HG02623 (cell line): ENCODE results near the gene SNX8.
"Not testable (repeated sequence)": the region's sequence is repeated elsewhere in the genome, so short reads cannot be mapped to it uniquely, and the experiment has no call there.

Experiments used
- ATAC-seq: cut with Tn5 transposase; IDR thresholded peaks from one replicate; pipeline ENCODE4 v1.9.1; 2021; ENCODE audit warnings: moderate library complexity; ENCODE audit not compliant: unreplicated experiment

The SNX8 gene

DNA sequence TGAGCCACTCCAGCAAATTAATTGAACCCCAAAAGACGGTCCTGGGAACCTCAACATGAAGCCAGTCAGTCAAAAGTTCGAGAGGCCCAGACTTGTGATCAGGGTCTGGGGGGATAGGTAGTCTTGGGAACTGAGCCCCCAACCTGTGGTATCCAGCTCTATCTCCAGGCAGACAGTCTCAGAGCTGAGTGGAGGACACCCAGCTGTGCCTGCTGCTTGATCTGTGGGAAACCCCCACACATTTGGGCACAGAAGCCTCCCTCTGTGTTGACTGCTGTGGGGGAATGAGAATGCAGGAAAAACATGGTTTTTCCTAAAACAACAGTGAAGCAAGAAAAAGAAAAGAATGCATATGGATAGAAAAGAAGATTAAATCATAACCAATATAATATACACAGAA, 16.3 kb upstream of the SNX8 start:
- ATAC-seq = no peak

DNA sequence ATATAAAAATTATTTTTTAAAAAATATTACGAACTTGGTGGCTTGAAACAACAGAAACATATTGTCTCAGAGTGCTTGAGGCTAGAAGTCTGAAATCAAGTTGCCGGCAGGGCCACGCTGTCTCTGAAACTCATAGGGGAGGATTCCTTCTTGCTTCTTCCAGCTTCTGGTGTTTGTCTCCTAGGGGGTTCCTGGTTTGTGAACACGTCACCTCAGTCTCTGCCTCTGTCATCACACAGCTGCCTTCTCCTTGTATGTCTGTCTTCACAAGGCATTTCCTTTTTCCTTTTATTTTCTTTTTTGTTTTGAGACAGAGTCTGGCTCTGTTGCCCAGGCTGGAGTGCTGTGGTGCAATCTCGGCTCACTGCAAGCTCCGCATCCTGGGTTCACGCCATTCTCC, 12.7 kb upstream of the SNX8 start:
- ATAC-seq = no peak

DNA sequence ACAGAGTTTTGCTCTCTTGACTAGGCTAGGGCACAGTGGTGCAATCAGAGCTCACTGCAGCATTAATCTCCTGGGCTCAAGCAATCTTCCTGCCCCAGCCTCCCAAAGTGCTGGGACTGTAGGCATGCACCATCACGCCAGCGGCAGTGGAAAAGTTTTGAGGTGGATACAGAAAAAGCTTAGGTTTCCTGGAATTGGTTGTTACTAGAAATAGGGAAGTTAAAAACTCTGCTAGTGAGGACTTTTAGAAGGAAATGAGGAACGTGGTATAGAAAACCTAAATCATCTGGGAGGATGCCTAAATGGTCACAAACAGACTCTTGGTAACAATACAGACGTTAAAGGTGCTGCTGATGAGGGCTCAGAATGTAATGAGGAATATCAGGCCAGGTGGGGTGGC, 10.9 kb upstream of the SNX8 start:
- ATAC-seq = no peak

DNA sequence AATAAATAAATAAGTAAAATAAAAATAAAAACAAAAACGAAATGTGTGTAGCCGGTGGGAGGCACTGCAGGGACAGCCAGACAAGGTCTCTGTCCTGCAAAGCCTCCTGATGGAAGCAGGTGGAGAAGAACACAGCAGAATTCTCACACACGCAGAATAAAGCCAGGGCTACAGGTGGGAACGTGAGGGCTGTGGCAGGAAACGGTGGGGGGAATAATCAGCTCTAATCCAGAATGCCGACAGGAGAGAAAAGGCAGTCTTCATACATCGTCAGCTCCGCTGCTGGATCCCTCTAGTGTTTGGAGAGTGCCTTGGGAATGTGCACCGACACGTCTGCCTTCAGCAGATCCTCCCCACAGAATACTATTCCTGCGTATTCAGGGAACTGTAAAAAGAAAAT, 6.8 kb upstream of the SNX8 start:
- ATAC-seq = no peak

DNA sequence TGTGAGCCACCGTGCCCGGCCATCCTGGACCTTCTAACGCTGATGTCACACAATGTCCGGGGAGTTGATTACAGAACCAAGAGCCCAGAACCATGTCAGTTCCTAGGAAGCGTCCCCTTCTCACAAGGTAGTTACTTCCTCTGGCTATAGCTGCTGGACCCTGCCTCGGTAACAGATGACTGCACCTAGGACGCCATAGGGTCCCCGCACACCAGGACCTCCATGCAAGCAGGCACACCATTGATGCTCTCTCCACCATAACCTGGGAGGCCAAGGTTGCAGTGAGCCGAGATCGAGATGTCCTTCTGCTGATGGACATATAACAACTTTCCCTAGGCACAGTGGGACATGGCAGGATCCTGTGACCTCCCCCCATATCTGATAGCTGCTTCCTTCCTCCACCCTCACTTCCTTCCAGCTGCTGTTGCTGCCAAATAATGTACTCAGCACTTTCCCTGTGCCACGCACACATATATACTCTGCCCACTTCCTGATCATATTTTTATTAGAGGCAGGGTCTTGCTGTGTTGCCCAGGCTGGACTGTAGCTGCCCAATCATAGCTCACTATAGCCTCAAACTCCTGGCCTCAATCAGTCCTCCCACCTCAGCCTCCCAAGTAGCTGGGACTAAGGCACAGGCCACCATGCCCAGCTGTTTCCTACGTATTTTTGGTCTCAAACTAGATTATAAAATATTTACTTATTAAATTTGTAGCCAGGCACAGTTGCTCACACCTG, 3.5 kb upstream of the SNX8 start:
- no peak for ATAC-seq

DNA sequence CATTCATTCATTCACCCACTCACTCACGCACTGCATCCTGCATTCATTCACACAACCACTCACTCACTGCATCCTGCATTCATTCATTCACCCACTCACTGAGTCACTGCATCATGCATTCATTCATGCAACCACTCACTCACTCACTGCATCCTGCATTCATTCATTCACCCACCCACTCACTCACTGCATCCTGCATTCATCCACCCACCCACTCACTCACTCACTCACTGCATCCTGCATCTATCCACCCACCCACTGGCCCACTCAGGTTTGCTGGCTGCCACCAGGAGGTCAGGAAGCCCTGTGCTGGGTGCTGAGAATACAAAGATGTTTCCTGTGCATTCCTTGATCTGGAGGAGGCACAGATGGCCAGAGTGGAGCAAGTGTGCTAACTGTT, 2.3 kb upstream of the SNX8 start:
- no peak for ATAC-seq

DNA sequence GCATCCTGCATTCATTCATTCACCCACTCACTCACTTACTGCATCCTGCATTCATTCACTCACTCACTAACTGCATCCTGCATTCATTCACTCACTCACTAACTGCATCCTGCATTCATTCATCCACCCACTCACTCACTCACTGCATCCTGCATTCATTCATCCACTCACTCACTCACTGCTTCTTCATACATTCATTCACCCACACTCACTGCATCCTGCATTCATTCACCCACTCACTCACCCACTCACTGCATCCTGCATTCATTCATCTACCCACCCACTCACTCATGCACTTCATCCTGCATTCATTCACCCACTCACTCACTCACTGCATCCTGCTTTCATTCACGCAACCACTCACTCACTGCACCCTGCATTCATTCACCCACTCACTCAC, 1.5 kb upstream of the SNX8 start:
- no peak for ATAC-seq

DNA sequence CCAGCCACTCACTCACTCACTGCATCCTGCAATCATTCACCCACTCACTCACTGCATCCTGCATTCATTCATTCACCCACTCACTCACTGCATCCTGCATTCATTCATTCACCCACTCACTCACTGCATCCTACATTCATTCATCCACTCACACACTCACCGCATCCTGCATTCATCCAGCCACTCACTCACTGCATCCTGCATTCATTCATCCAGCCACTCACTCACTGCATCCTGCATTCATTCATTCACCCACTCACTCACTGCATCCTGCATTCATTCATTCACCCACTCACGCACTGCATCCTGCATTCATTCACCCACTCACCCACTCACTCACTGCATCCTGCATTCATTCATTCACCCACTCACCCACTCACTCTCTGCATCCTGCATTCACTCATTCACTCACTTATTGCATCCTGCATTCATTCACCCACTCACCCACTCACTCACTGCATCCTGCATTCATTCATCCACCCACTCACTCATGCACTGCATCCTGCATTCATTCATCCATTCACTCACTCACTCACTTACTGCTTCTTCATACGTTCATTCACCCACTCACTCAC, 802 bp upstream of the SNX8 start:
- not testable (repeated sequence) for ATAC-seq

DNA sequence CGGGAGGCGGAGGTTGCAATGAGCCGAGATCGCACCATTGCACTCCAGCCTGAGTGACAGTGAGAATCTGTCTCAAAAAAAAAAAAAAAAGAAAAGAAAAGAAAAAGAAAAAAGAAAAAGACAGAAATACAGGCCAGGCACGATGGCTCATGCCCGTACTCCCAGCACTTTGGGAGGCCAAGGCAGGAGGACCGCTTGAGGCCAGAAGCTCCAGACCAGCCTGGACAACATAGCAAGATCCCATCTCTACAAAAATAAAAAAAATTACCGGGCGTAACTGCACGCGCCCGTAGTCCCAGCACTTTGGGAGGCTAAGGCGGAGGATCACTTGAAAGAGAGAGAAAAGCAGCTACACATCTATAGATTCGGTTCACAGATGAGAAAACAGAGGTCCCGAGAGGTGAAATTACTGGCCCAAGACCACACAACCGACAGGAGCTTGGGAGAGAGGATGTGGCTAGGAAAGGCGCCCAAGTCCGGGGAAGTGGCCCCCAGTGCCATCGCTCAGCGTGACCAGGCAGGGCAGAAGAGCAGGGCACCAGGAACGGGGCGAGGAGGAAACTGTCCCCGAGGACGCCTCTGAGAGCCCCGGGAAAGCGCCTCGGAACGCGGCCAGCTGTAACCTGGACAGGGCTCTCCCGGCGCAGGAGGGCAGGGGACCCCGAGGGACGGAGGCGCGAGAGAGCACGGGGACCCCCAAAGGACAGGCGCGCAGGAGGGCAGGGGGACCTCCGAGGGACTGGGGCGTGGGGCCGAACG, 612 bp downstream of the SNX8 start:
- no peak for ATAC-seq

DNA sequence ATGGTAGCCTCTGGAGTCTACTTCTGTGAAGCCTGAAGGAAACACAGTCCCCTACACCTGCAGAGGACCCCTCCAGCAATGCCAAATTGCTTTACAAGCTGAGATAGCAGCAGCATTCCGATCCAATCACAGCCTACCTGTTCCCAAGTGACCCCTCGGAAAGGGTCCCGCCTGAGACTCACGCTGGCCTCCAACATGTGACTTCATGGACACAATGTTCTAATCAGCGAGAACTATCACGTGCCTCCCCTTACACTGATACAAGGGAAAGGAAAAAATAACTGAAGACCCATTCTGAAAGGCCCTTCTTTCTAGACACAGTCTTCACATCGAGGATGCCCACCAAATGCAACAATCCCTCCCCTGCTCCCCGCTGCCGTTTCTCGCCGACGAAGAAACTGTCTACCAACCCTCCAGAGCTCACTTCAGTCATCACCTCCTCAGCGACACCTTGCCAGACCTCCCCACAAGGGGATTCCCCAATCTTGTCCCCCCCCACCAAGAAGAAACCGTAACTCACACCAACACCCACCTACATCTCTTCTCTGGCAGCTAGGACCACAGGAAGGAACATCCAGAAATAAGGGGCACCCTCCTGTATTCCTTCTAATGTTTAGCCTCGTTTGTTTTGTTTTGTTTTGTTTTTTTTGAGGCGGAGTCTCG, 1.8 kb downstream of the SNX8 start:
- no peak for ATAC-seq

DNA sequence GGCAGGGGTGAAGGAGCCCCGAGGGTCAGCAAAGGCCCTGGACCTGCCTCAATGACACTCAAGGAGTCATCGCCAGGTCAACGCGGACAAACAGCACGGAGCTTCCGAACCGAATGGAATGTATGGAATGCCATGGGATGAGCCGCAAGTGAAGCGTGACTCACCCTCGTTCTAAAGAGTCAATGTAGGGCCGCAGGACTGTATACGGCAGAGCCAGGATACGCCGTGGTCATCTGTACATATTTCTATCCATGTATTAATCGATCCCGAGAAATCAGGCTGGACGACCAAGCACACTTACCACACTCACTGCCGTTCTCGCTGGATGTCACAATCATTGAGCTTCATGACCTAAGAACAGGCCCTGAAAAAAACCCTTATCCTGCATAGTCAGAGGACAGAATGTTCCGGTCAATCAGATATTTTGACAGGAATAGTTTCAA, 4.3 kb downstream of the SNX8 start:
- no peak for ATAC-seq

DNA sequence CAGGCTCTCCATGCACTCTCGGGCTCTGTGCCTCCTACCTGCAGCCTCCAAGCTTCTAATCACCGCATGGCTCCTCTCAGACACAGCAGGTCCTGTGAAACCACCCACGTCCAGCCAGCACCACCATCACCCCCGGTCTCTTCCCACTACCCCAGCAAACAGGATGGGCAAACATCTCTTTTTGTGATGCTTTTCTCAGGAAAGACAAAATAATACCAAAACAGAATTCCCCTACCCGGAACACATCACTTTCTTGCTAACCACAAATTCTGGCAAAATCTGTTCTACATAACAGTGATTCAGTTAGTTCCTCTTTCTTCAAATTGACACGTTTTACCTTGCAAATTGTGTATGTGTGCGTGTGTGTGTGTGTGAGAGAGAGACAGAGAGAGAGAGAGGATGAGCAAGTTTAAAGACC, 6.5 kb downstream of the SNX8 start:
- ATAC-seq = no peak

DNA sequence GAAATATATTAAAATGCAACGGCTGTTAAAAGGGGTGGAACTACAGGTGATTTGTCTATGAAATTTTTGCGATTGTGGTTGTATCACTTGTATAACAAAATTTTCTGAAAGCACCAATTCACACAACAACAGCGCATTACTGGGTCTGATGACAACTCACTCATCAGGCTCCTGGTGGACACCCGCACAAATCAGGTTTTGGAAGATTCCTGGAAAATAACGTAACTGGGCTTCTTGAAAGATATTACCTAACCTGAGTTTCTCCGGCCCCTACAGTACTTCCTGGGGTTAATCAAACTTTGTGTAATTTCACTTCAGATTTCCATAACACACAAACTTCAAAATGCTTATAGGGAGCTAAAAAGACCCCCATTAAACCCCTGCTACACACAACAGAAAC, 7.6 kb downstream of the SNX8 start:
- no peak for ATAC-seq

DNA sequence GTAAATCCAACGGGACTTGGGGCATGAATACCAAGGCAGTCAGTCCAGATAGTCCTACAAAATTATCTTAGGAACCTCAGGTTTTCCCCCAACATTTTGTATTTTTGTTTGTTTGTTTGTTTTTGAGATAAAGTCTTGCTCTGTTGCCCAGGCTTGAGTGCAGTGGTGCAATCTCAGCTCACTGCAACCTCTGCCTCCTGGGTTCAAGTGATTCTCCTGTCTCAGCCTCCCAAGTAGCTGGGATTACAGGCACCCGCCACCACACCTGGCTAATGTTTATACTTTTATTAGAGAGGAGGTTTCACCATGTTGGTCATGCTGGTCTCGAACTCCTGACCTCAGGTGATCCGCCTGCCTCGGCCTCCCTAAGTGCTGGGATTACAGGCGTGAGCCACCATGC, 9.0 kb downstream of the SNX8 start:
- not testable (repeated sequence) for ATAC-seq

DNA sequence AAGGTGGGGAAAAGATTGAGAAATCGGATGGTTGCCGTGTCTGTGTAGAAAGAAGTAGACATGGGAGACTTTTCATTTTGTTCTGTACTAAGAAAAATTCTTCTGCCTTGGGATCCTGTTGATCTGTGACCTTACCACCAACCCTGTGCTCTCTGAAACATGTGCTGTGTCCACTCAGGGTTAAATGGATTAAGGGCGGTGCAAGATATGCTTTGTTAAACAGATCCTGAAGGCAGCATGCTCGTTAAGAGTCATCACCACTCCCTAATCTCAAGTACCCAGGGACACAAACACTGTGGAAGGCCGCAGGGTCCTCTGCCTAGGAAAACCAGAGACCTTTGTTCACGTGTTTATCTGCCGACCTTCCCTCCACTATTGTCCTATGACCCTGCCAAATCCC, 10.7 kb downstream of the SNX8 start:
- not testable (repeated sequence) for ATAC-seq

DNA sequence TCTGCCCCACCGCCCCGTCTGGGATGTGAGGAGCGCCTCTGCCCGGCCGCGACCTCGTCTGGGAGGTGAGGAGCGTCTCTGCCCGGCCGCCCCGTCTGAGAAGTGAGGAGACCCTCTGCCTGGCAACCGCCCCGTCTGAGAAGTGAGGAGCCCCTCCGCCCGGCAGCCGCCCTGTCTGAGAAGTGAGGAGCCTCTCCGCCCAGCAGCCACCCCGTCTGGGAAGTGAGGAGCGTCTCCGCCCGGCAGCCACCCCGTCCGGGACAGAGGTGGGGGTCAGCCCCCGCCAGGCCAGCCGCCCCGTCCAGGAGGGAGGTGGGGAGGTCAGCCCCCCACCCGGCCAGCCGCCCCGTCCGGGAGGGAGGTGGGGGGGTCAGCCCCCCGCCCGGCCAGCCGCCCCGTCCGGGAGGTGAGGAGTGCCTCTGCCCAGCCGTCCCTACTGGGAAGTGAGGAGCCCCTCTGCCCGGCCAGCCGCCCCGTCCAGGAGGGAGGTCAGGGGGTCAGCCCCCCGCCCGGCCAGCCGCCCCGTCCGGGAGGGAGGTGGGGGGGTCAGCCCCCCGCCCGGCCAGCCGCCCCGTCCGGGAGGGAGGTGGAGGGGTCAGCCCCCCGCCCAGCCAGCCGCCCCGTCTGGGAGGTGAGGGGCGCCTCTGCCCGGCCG, 11.4 kb downstream of the SNX8 start:
- ATAC-seq = not testable (repeated sequence)

DNA sequence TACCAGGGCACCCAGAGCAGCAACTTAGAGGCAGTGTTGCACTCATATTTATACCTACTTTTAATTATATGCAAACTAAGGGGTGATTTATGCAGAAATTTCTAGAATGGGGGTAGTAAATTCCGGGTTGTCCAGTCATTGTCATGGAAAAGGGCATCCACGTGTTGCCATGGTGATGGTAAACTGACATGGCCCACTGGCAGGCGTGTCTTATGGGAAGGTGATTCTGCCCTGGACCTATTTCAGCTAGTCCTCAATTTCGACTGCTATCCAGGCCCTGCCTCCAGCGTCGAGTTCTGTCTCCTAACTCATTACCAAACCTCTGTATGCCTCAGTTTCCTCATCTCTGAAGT, 12.8 kb downstream of the SNX8 start:
- no peak for ATAC-seq

DNA sequence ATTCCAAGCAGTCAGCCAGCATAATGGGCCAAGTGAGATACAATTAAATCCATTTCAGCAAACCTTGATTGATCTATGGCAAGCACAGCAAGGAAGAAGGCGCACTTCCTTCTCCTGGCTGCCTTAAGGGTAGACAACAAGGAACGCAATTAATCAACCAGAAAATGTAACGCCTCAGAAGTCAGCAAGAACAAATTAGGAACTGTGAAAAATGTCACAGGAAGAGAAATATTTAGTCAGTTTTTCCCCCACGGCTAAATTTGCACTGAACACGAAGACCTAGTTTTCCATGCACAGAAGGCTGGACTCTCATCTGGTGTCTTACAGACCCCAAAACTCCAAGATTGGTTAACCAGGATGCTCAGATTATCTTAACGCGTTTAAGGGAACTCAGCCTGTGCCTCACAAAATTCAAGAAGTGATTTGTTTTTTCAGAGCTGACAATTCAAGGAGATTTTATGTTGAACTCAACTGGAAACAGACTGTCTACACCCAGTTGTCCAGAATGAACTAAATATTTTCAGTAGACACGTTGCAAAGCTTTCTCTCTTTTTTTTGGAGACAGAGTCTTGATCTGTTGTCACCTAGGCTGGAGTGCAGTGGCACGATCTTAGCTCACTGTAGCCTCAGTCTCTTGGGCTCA, 14.2 kb downstream of the SNX8 start:
- no peak for ATAC-seq

DNA sequence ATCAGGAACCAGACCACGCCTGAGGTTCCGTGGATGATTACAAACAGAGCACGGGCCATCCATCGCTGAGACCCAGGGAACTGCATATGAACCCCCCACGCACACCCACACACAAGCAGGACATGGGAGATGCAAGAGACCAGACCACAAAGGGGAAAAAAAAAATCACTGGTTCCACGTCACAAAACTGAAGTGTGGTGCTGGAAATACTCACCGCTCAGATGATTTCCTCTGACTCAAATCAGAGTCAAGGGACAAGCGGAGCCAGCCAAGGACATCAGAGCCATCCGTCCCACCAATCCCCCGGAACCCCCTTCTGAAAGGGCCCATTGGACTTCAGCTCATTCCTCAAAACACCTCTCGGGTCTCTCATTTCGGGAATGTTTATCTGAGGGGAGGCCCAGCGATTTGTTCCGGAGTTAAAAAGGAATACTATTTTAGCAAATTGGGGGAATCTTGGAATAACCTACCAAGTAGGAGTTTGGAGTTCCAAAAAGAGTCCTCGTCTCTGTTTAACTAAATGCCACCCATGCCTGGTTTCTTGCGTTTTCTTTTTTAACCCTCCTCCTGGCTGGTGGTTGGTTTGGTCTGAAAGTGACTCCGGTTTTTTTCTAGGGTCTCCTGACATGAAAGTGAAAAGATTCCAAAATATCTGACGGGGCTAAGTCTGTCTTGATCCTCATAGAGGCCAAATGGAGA, 15.0 kb downstream of the SNX8 start:
- peak; percentile 50 for ATAC-seq

DNA sequence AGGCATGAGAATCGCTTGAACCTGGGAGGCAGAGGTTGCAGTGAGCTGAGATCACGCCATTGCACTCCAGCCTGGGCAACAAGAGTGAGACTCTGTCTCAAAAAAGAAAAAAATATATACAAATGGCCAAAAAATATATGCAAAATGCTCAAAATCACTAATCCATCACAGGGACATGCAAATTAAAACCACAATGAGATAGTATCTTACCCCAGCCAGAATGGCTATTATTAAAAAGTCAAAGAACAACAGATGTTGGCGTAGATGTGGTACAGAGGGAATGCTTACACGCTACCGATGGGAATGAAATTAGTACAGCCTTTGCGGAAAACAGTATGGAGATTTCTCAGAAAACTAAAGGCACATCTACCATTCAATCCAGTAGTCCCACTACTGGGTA, 17.4 kb downstream of the SNX8 start:
- ATAC-seq = no peak
